GM19395 (cell line): ENCODE results near the gene C12orf57.
A peak's percentile ranks its signal among the peaks of the same experiment; 100 is the strongest.

Experiments
- ATAC-seq: cut with Tn5 transposase; IDR thresholded peaks from one replicate; pipeline ENCODE4 v1.9.1; 2021; ENCODE audit warnings: mild to moderate bottlenecking, moderate library complexity; ENCODE audit not compliant: unreplicated experiment

The C12orf57 gene

DNA sequence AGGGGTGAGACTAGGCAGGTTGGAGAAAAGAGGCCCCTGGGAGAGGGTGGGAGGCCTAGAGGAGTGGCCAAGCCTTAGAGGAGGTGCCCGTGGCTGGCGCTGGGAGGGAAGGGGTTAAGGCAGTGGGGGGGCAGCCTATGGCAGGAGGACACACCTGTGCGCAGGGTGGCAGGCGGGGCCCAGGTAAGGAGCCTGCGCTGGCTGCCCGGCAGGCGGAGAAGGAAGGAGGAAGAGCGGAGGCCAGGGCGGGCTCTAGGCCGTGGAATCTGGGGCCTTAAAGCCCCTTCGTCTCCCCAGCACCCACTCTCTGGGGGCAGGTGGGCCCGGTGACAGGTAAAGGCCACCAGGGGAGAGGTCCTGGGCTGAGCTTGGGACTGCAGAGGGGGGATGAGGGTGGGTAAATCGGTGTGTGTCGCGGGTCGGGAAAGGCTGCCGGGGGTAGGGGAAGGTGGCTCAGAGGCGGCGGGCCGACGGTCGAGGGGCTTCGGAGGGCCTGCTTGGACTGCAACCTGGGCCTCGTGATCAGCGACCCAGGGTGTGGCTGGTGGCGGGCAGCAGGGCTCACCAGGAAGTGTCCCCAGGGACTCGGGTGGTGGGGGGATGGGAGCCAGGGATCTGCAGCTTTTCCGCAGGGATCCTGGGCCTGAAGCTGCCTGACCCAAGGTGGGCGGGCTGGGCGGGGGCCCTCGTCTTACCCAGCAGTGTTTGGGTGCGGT is 19.4 kb downstream of the C12orf57 start:
- no peak for ATAC-seq

DNA sequence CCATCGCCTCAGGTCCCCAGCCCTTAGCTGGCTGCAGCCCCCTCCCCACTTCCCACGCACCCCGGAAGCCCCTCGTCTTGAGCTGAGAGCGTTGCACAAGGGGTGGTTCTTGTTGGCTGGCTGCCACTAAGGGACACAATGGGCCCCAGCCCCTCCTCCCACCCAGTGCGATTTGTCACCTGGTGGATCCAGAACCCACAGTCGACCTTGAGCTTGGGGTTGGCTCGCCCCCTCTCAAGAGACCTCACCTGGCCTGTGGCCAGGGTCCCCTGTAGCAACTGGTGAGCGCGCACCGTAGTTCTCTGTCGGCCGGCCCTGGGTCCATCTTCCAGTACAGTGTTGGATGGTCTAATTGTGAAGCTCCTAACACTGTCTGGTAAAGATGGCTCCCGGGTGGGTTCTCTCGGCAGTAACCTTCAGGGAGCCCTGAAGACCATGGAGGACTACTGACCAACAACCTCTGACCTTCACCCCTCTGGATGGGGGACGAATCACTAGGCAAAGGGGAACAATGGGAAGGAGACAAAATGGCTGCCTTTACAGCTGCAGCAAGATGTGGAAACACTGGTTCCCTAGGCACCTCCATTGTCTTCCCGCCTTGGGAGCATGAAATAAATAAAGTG is 20.1 kb downstream of the C12orf57 start:
- ATAC-seq: no peak

DNA sequence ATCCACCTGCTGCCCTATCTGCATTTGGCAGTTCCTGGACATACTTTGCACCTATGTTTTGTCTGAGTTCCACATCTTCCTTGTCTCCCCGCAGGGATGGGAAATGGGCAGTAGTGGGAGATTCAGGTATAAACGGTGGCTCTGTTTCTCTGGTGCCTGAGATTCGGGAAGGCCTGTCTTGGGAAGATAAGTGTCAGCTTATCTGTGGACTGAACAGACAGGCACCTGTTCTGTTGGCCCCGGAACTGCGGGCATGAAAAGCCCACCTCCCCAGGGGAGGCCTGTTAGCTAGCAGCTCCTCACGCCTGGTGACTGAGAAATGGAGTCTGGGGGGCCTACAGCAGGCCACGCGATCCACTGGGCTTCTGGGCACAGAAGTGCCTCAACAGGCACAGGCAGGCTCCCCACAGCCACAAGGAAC is 20.8 kb downstream of the C12orf57 start:
- ATAC-seq: no peak

DNA sequence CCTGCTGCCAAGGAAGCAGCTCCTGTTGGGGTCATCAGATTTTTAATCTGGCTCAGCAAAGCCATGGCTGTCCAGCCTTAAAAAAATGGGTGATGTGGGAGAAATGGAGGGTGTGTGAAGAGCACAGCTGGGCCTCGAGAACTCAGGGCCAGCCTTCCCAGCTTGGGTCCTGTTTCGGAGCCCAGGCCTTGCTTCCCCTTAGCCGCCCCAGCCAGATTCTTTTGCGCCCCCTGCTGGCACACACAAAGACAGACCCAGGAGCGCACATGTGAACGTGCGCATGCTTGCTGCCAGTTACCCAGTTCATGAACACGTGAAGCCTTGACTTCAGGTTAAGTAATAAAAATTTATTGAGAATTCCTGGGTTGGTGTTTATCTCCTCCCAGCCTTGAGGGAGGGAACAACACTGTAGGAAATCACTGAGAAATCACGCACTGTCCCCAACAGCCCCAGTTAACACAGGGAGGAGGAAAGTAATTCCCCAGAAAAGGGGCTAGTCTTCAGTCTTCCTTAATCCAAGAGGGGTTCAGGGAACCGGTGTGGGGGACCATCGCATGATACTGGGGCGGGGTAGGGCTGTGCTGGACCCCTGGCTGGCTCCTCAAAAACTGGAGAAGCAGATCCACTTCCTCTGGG is 21.3 kb downstream of the C12orf57 start:
- peak; percentile 44 for ATAC-seq

DNA sequence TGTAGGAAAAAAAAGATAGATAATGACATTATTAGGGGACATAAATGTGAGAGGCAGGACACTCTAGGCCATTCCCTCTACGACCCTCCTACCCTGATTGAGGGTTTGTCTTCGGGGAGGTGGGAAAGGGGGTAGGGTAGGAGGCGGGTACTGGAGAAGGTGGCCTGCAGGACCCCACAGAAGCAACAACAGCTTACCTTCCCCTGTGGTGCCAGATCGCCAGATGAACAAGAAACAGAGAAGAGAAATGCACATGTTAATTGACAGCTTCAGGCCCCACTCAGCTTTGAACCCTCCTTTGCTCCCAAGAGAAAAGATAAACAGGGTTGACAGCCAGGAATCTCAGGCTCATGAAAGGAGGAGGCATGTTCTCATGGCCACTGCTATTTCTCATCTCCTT is 21.9 kb downstream of the C12orf57 start:
- ATAC-seq: no peak

DNA sequence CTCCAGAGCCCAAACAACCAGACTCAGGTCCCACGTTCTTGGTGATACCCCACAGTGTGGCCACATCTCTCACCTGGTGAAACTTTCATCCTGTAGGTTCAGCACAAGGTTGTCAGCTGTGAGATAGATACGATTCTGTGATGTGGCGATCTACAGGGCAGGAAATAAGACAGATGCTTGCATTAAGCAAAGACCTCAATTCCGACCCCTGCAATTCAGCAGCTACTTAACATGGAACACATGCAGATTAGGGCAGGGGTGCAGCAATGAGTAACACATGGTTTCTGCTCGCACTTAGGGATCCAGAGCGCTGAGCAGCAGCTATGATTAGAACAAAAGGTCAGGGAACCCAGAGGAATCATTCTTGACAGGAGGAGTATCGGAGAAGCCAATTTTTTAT is 22.5 kb downstream of the C12orf57 start:
- no peak for ATAC-seq

DNA sequence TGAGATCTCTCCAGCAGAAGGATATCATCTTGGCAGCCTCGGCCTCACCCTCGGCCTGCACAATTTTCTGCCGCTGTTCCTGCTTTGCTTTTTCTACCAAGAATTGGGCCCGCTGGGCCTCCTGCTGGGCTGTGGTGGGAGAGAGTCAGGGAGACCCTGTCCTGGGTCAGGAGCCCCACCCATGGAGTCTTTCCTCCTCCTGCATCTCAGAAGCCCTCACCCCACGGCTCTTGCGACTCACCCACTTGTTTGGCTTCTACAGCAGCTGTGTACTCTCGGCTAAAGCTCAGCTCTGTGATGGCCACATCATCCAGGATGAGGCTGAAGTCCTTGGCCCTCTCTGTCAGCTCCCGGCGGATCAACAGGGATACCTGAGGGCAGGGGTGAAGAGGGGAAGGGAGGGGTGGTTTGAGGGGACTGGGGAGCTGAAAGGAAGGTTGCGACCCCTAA is 23.9 kb downstream of the C12orf57 start:
- no peak for ATAC-seq

DNA sequence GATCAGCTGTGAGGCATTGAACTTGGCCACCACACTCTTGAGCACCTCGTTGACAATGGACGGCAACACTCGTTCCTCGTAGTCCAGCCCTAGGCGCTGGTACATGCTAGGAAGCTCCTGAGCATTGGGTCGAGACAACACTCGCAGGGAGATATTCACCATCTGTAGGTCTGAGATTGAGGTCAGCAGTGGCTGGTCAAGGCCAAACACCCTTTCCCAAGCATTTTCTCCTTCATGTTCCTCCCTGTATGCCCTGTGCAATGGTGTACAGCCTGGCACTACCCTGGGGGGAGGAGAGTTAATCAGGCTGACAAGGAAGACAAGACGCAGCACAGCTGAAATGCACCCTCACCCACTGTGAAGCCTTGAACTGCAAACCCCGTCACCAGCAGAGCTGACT is 24.6 kb downstream of the C12orf57 start:
- ATAC-seq: no peak

DNA sequence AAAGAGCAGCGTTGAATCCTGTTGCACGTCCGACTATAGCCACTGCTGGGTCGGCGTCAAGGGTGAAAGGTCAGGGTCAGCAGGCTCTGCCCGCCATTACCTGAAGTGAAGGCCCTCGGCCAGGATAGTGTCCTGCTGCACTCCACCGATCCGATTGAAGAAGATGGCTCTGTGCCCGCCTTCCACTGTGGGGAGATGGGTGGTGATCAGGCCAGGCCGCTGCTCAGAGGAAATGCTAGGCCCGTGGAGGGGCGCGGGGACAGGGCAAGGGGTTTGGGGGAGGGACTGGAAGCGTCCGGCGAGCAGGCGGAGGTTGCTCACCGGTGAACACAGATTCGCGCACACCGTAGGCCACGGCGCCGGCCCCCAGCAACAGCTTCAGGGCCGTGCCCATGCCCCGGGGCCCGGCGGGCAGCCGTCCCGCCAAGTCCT is 26.3 kb downstream of the C12orf57 start:
- no peak for ATAC-seq

DNA sequence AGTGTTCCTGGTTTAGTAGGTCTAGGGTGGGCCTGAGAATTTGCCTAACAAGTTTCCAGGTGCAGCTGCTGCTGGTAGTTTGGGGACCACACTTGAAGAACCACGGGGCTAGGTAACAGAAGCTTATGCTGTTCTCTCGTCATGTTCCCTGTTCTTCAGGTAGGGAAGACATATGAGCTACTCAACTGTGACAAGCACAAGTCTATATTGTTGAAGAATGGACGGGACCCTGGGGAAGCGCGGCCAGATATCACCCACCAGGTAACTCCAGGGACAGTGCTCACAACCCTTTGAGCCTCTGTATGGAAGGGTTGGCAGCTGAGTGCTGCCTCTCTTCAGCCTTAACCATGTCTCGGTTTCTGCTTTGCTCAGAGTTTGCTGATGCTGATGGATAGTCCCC is 30.4 kb downstream of the C12orf57 start:
- ATAC-seq: no peak

DNA sequence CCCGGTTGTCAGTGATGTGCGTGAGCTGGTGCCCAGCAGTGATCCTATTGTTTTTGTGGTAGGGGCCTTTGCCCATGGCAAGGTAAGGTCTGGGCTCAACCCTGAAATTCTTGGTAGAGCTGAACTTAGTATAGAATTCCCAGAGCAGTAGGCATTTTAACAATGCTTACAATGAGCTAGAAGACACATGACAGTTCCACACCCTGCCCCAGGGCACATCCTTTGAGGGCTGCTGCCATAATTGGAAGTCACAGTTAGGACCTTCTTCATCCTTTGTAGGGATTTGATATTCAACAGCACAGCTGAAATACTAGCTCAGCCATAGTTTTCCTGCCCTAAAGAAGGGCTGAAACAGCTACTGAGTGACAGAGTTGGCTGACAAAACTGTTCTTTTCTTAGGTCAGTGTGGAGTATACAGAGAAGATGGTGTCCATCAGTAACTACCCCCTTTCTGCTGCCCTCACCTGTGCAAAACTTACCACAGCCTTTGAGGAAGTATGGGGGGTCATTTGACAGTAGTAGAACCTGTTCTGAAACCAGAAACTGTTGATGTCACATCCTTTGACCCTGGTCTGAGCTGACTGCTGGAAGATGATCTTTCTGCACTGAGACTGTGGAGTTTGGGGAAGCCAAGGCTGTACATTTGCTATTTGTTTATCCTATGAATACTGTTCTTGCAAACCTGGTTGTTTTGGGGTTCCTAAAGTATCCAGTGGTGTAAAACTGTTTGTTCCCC is 31.6 kb downstream of the C12orf57 start:
- ATAC-seq: no peak

DNA sequence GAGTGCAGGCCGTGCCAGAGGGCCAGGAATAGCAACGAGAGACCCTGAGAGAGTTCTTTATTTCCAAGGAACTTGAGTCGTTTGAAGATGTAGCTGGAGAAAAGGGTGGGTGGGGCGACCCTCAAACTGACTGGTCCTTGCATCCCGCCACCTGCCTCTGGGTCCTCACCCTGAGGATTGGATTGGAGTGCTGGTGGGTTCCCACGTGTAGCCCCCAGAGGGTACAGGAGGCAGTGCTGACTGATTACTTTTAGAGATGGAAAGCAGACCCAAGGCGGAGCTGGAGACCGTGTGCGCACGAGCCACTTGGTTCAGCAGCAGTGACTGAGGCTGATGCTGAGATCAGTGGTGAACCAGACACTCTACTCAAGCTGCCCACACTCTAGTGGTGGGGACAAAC is 33.8 kb downstream of the C12orf57 start:
- no peak for ATAC-seq

DNA sequence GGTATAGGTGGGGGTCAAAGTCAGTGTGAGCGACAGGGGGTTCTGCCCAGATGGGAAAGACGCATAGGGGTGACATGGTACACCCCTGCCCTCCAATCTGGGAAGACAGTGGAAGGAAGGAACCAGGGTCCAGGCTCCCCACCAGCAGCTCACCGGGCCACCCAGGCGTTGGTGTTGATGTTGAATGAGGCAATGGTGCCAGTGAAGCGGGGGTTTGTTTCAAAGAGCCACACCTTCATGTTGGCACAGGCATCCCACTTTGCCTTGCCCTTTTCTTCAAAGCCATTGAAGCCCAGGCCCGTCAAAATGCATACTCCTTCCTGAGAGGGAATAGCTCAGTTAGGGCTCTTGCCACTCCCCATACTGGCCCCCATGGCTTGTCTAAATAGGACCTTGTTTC is 34.4 kb downstream of the C12orf57 start:
- no peak for ATAC-seq

DNA sequence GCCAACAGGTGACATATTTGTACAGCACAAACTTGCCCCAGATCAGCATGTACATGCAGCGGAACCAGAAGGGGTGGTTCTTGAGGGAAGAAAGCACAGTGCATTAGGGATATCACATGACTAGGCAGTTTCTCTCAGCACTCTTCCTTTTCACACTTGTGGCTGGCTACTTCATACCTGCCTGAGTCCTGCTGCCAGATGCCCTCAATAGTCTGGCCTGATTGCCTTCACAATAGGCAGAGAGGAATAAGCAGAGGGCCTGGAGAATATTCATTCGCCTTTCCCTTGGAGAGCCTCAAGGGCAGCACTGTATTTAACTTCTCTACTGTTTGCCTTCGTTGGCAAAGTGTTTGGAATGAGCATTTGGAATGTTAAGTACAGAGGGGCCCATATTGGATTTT is 34.8 kb downstream of the C12orf57 start:
- ATAC-seq: no peak

DNA sequence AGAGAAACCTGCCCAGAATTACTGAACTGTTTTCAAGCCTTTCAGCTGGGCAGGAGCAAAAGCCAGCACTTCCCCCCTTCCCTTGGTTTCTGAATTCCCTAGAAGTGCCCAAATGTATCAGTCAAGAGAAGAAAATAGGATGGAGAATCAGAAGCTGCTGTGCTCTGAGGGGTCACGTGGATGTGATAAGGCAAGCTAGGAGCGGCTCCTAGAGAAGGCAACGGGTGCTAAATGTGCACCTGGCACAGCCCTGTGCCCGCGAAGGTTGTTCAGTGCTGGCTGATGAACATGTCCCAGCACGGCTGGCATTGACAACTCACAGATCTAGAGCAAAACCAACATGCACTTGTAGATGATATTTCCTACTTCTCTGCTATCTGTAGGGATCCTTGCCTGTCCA is 35.2 kb downstream of the C12orf57 start:
- ATAC-seq: no peak

DNA sequence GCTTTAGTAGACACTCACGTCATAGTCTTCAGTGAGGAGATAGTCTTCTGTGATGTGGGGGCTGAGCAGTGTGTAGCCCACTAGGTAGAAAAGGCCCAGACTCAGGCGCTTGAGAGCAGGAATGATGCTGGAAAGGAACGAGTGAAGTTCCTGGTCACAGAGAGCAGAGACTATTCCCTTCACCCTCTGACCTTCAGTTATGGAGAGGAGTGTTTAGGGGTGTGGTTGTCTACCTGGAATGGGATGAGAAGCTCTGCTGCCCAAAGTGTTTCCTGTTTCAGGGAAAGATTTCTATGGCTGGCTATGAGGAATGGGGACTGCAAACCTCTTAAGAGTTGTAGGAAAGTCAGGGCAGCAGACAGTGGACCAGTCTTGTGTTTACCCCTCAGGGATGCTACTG is 35.6 kb downstream of the C12orf57 start:
- no peak for ATAC-seq

DNA sequence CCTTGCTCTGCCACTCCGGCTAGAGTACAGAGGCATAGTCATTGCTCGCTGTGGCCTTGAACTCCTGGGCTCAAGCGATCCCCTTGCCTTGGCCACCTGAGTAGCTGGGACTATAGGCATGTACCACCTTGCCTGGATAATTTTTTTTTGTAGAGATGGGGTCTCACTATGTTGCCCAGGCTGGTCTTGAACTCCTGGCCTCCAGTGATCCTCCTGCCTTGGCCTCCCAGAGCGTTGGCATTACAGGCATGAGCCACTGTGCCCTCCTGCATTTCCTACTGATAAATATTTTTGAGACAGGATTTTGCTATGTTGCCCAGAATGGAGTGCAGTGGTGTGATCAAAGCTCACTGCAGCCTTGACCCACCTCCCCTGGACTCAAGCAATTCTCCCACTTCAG is 36.3 kb downstream of the C12orf57 start:
- no peak for ATAC-seq

DNA sequence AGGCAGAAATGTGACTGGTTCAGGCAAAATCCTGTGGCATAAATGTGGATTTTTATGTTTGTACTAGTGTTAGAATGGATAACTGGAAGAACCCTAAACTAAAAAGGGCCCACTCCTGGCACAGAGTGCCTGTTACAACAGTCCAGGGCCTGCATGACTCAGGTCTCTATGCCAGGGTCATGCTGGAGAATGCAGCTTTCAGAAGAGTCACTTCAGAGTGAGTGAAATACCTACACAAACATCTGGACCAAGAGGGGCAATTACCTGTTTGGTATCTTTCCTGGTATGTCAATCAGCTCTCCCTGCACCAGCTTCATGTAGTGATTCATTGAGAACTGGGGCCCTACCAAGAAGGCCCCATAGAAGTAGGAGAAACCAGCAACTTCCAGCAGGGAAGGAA is 36.9 kb downstream of the C12orf57 start:
- ATAC-seq: no peak

DNA sequence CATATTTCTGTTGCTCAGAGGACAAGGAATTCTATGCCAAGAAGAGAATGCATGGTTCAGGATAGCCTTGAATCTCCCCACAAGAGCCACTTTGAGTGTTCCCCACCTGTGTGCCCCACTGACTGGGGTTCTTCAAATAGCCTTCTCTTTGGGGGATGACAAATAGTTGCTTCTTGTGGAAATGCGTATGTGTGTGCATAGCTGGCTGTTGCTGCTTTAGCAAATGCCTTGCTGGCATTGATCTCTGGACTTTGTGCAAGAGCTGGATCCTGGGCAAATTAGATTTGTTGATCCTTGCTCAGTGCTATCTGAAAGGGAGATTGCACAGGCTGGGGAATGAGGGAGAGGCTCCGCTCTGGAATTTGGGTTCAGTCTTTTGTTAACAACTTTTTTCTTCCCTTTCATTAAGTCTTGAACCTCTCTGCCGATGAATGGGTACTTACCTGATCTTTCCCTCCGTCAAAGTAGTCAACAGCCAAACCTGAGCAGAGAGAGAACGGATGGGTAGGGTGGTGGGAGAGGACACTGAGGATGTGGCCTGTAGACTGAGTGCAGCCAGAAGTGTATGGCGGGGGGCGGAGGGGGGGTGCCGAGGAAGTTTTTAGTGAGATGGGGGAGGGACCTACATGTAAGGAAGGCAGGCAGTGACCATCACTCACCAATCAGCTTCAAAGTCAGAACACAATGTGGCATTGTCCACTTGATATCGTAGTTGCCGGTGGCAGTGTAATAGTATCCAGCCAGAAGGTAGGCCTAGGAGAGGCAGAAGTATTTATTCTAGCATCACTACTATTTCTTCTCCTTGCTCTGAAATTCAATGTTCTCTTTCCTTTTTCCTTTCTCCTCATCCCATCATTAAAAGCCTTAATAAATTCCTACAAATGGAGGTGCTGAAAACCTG is 37.6 kb downstream of the C12orf57 start:
- no peak for ATAC-seq

DNA sequence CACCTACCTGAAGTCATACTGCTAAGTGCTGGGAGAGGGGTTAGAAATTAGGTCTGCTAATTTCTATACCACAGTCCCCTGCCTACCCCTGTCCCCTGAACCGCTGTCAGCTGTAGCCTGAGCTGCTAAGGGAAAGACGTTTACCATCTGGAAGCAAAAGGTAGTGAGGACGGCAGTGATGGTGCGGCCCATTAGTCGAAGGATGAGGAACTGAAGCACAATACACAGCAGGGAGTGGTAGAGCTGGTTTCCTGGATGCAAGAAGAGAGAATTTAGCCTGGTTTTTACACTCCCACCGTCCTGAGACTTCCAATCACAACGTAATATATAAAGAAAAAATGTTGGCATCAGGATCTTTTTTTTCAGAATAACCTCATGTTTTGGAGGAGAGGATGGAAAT is 38.7 kb downstream of the C12orf57 start:
- ATAC-seq: no peak
